Measurements from ENCODE around the gene APOL5. TPM values are rescaled to one million over a fixed set of nuclear protein-coding genes. Genes with fewer than 3 reads are reported as not detected.
A peak's percentile ranks its signal among the peaks of the same experiment; 100 is the strongest.

Gene APOL5
- total RNA-seq, 2 experiments from 2014 or later: 0.67 to 1.8 TPM

DNA sequence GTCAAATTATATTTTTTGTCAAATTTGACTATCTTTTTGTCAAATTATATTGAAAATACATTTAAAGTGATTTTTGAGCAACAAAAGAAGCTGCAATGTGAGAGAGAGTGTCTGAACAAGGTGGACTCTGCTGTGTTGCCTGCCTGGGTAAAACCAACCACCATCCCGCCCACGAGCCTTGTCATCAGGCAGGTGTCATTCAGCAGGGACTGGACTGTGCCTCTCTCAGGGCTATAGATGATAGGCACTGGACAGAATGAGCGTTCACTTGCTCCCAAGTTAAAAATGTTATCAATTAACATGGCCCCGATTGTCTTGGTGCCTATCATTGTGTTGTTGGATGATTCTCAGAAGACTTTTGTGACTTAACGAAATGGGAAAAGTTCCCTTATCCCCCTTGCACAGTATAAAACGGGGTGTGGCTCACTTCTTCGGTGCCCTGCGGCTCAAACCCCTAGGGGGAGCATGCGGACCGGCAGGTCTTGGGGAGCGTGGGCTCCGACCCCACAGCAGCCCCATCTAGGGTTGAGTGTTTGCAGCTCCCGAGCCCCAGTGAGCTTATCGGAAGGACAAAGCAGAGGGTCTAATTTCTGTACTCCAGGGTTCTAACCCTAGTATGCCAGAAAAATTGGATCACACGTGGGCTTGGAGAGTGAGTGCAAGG is 1.7 kb downstream of the APOL5 start:
- Histone ChIP-seq H3K36me3 (ENCODE audit: insufficient read depth, low read length) (no peaks in the 10 kb centered on the region), H3K27ac (ENCODE audit: low read depth, low read length, poor library complexity, severe bottlenecking) (no peak overlapping the region), H3K4me2 (ENCODE audit: low read length) (no peak overlapping the region), H2AFZ (ENCODE audit: low read length) (0 out of 2 replicates have a peak overlapping the region, but pooled peaks have one; percentile 16), H3K4me3 (ENCODE audit: low read depth, low read length, poor library complexity, severe bottlenecking) (no peak overlapping the region), H3K79me2 (ENCODE audit: insufficient read depth, low read depth, low read length) (no peaks in the 10 kb centered on the region), H4K20me1 (ENCODE audit: insufficient read depth, low read length) (no peaks in the 10 kb centered on the region), H3K9me2 (ENCODE audit: insufficient read depth, low read length) (no peaks in the 10 kb centered on the region), H3K4me1 (ENCODE audit: insufficient read depth, low read length, poor library complexity, severe bottlenecking) (peaks cover 13% of the 10 kb centered on the region), H3K9me3 (ENCODE audit: low read length) (no peaks in the 10 kb centered on the region)
- intact Hi-C loops (cut with micrococcal nuclease; ENCODE audit: unreplicated experiment): no loop called here
- TF ChIP-seq CTCF (conservative IDR thresholded peaks at IDR 0.05; ENCODE audit: low read length): peak; percentile 63
- TF ChIP-seq EZH2phosphoT487 (IDR thresholded peaks at IDR 0.05; ENCODE audit: borderline replicate concordance, low read depth, low read length): no peak
- ChIA-PET CTCF (ENCODE audit: unreplicated experiment) (no interaction called here), POLR2A (no interaction called here)
- no peak for DNase-seq (ENCODE audit: low spot score)
- BruUV-seq (replicated peaks): no TSS peak

DNA sequence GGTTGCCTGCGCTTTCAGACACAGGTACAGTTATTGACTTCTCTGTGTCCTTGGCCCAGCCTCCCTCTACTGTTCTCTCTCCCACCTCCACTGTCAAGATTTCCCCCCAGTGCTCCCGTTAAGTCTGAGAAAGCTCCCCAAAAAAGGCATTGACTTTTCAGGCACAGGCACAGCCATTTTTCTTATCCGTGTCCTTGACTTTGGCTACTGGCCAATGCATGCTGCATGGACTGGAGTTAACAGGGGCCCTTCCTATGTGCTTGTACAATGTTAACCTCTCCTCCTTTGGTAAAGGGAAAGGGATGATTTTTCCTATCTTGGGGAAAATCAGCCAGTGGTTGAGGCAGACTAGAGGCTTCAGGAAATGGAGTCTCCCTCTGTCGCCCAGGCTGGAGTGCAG is 4.3 kb downstream of the APOL5 start:
- Histone ChIP-seq H3K4me2 (ENCODE audit: low read length) (no peak overlapping the region), H4K20me1 (ENCODE audit: insufficient read depth, low read length) (no peaks in the 10 kb centered on the region), H3K79me2 (ENCODE audit: insufficient read depth, low read depth, low read length) (no peaks in the 10 kb centered on the region), H3K9me2 (ENCODE audit: insufficient read depth, low read length) (no peaks in the 10 kb centered on the region), H3K4me1 (ENCODE audit: insufficient read depth, low read length, poor library complexity, severe bottlenecking) (peaks cover 30% of the 10 kb centered on the region), H3K27ac (ENCODE audit: low read depth, low read length, poor library complexity, severe bottlenecking) (no peak overlapping the region), H3K36me3 (ENCODE audit: insufficient read depth, low read length) (no peaks in the 10 kb centered on the region), H3K9me3 (ENCODE audit: low read length) (no peaks in the 10 kb centered on the region), H3K4me3 (ENCODE audit: low read depth, low read length, poor library complexity, severe bottlenecking) (no peak overlapping the region), H2AFZ (ENCODE audit: low read length) (no peak overlapping the region)
- no peak for TF ChIP-seq EZH2phosphoT487 (IDR thresholded peaks at IDR 0.05; ENCODE audit: borderline replicate concordance, low read depth, low read length)
- TF ChIP-seq CTCF (conservative IDR thresholded peaks at IDR 0.05; ENCODE audit: low read length): no peak
- intact Hi-C loops (cut with micrococcal nuclease; ENCODE audit: unreplicated experiment): loop anchor here (10.0 kb wide), 1 partner anchor 367 kb away; no protein-coding TSS in a partner anchor
- DNase-seq (ENCODE audit: low spot score): no peak
- ChIA-PET POLR2A (interaction anchor here (0.7 kb wide), 1 partner anchor 135 kb away, joined by 3 read pairs; no protein-coding TSS in a partner anchor), CTCF (ENCODE audit: unreplicated experiment) (no interaction called here)
- BruUV-seq (replicated peaks): no TSS peak

- H2AFZ ChIP-seq (ENCODE audit: low read length): peak overlapping the region; percentile 77; the same call in 1 of the 2 replicates
- H3K9me3 ChIP-seq (ENCODE audit: low read length): no peaks in the 10 kb centered on the region
- H3K36me3 ChIP-seq (ENCODE audit: insufficient read depth, low read length): no peaks in the 10 kb centered on the region
- no TSS peak for BruUV-seq (replicated peaks)
- no peak for DNase-seq (ENCODE audit: low spot score)
- H3K4me3 ChIP-seq (ENCODE audit: low read depth, low read length, poor library complexity, severe bottlenecking): no peak overlapping the region
- H3K79me2 ChIP-seq (ENCODE audit: insufficient read depth, low read depth, low read length): peaks cover 6% of the 10 kb centered on the region; the same call in 1 of the 2 replicates
- no peak overlapping the region for H3K4me2 ChIP-seq (ENCODE audit: low read length)
- peak overlapping the region; percentile 91 for H3K27ac ChIP-seq (ENCODE audit: low read depth, low read length, poor library complexity, severe bottlenecking)
- no peak for TF ChIP-seq EZH2phosphoT487 (IDR thresholded peaks at IDR 0.05; ENCODE audit: borderline replicate concordance, low read depth, low read length)
- TF ChIP-seq CTCF (conservative IDR thresholded peaks at IDR 0.05; ENCODE audit: low read length): no peak
- ChIA-PET POLR2A (no interaction called here), CTCF (ENCODE audit: unreplicated experiment) (interaction anchor here (1.0 kb wide), 1 partner anchor 13 kb away, joined by 5 read pairs; no protein-coding TSS in a partner anchor)
- no peaks in the 10 kb centered on the region for H3K9me2 ChIP-seq (ENCODE audit: insufficient read depth, low read length)
- H4K20me1 ChIP-seq (ENCODE audit: insufficient read depth, low read length): no peaks in the 10 kb centered on the region
- intact Hi-C loops (cut with micrococcal nuclease; ENCODE audit: unreplicated experiment): loop anchor here (5.0 to 10.0 kb wide), 2 partner anchors 78 to 371 kb away; partner anchors contain the start of gene APOL6
- H3K4me1 ChIP-seq (ENCODE audit: insufficient read depth, low read length, poor library complexity, severe bottlenecking): peaks cover 63% of the 10 kb centered on the region
Measured at GRCh38 chr22:35725521-35725920, 7.8 kb downstream of the APOL5 start.

Measured in OCI-LY7 (cell line).